NCI-H1048 (cell line): Measurements from ENCODE around the gene BPI.
"Not testable (repeated sequence)": the region's sequence is repeated elsewhere in the genome, so short reads cannot be mapped to it uniquely, and the experiment has no call there.

Experiments
- DNase-seq: peaks from one replicate; lab custom pipeline; 2025; lab: John Stamatoyannopoulos, UW

The BPI gene

GRCh38 chr20:38278131-38278530 is 25.8 kb upstream of the BPI start:
- no peak for DNase-seq

GRCh38 chr20:38278763-38279162 is 25.2 kb upstream of the BPI start:
- DNase-seq: no peak

- not testable (repeated sequence) for DNase-seq
Measured at GRCh38 chr20:38281176-38281915, 22.6 kb upstream of the BPI start.

GRCh38 chr20:38283236-38283635 is 20.7 kb upstream of the BPI start:
- no peak for DNase-seq

GRCh38 chr20:38284066-38284650 is 19.8 kb upstream of the BPI start:
- not testable (repeated sequence) for DNase-seq

GRCh38 chr20:38284893-38285444 is 19.0 kb upstream of the BPI start:
- no peak for DNase-seq

- no peak for DNase-seq
Measured at GRCh38 chr20:38286586-38287531, 17.1 kb upstream of the BPI start.

- no peak for DNase-seq
Measured at GRCh38 chr20:38290829-38291814, 12.8 kb upstream of the BPI start.

- no peak for DNase-seq
Measured at GRCh38 chr20:38291966-38292365, 12.0 kb upstream of the BPI start.

- DNase-seq: no peak
Measured at GRCh38 chr20:38293491-38294065, 10.4 kb upstream of the BPI start.

- no peak for DNase-seq
Measured at GRCh38 chr20:38294076-38294591, 9.8 kb upstream of the BPI start.

GRCh38 chr20:38295811-38296210 is 8.1 kb upstream of the BPI start:
- DNase-seq: no peak

GRCh38 chr20:38296433-38296832 is 7.5 kb upstream of the BPI start:
- no peak for DNase-seq

- no peak for DNase-seq
Measured at GRCh38 chr20:38297916-38298674, 5.9 kb upstream of the BPI start.

GRCh38 chr20:38298768-38299288 is 5.1 kb upstream of the BPI start:
- DNase-seq: no peak

GRCh38 chr20:38299963-38300362 is 4.0 kb upstream of the BPI start:
- DNase-seq: no peak

GRCh38 chr20:38300438-38300837 is 3.5 kb upstream of the BPI start:
- no peak for DNase-seq

- DNase-seq: no peak
Measured at GRCh38 chr20:38301309-38301708, 2.6 kb upstream of the BPI start.

GRCh38 chr20:38302786-38303185 is 1.2 kb upstream of the BPI start:
- DNase-seq: no peak
